ENCODE results near the gene SRGAP1. TPM values are rescaled to one million over a fixed set of nuclear protein-coding genes. Genes with fewer than 3 reads are reported as not detected.

SRGAP1 gene
- total and polyA plus RNA-seq, 2 of the 8 experiments (the other 6 are each of a cell fraction or from before 2014, with no cell fraction given): 3.2 to 7.3 TPM

DNA sequence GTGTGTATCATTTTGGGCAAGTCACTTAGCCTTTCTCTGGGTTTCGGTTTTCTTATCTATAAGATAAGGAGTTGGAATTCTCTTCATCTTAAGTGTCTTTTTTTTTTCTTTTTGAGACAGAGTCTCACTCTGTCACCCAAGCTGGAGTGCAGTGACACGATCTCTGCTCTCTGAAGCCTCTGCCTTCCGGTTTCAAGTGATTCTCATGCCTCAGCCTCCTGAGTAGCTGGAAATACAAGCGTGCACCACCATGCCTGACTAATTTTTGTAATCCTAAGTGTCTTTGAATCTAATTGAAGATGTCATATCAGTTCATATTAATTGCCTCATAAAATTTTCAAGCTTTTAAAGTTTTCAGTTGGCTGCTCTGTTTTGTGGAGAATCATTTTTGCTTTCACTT, 4.0 kb downstream of the SRGAP1 start (continued):
- TF ChIP-seq CBX5 (IDR thresholded peaks at IDR 0.05; ENCODE audit: low read depth, low read length): no peak
- TF ChIP-seq, protein P1, sequence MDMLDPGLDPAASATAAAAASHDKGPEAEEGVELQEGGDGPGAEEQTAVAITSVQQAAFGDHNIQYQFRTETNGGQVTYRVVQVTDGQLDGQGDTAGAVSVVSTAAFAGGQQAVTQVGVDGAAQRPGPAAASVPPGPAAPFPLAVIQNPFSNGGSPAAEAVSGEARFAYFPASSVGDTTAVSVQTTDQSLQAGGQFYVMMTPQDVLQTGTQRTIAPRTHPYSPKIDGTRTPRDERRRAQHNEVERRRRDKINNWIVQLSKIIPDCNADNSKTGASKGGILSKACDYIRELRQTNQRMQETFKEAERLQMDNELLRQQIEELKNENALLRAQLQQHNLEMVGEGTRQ (IDR thresholded peaks at IDR 0.05; ENCODE audit: low read length): no peak
- TF ChIP-seq HDAC6 (IDR thresholded peaks at IDR 0.05; ENCODE audit: low read depth, low read length): no peak
